OCI-LY1 (cell line): ENCODE data around the gene MAGI2.

Experiments
- H2AFZ ChIP-seq: fragments of 200-600 bp; sonication (generic), shearing (Covaris generic); 2 replicates; pipeline ENCODE4 v1.6.0; 2014; ENCODE audit warnings: antibody characterized with exemption, mild to moderate bottlenecking, low read length
- H3F3A ChIP-seq: fragments of 200-600 bp; sonication (generic), shearing (Covaris generic); 2 replicates; pipeline ENCODE4 v1.6.0; 2014; ENCODE audit warnings: mild to moderate bottlenecking, antibody characterized with exemption, low read length, moderate library complexity; ENCODE audit not compliant: insufficient read depth
- H3K27ac ChIP-seq: fragments of 200-600 bp; sonication (generic); 2 replicates; pipeline ENCODE4 v1.5.1; 2014; ENCODE audit warnings: low read length, mixed run types, mild to moderate bottlenecking, low read depth; ENCODE audit not compliant: poor library complexity, severe bottlenecking
- H3K27me3 ChIP-seq: fragments of 200-600 bp; sonication (generic); 2 replicates; pipeline ENCODE4 v1.6.0; 2014; ENCODE audit warnings: antibody characterized with exemption, mild to moderate bottlenecking, low read length, moderate library complexity; ENCODE audit not compliant: insufficient read depth
- H3K36me3 ChIP-seq: fragments of 200-600 bp; sonication (generic); 2 replicates; pipeline ENCODE4 v1.6.1; 2014; ENCODE audit warnings: mild to moderate bottlenecking, antibody characterized with exemption, low read length, moderate library complexity, mixed read lengths; ENCODE audit not compliant: insufficient read depth
- H3K4me1 ChIP-seq: fragments of 200-600 bp; sonication (generic); 2 replicates; pipeline ENCODE4 v1.5.1; 2014; ENCODE audit warnings: mild to moderate bottlenecking, low read length, moderate library complexity; ENCODE audit not compliant: insufficient read depth, severe bottlenecking
- H3K4me2 ChIP-seq: fragments of 200-600 bp; sonication (generic), shearing (Covaris generic); 2 replicates; pipeline ENCODE4 v1.6.1; 2014; ENCODE audit warnings: low read length
- H3K4me3 ChIP-seq: fragments of 200-600 bp; sonication (generic); 2 replicates; pipeline ENCODE4 v1.5.1; 2014; ENCODE audit warnings: low read length, low read depth, mild to moderate bottlenecking, mixed read lengths; ENCODE audit not compliant: poor library complexity, severe bottlenecking
- H3K79me2 ChIP-seq: fragments of 200-600 bp; shearing (Covaris generic); 2 replicates; pipeline ENCODE4 v1.6.1; 2016; ENCODE audit warnings: mixed run types, low read length, mixed read lengths; ENCODE audit not compliant: insufficient read depth
- H3K9ac ChIP-seq: fragments of 200-600 bp; sonication (generic), shearing (Covaris generic); 2 replicates; pipeline ENCODE4 v1.6.1; 2014; ENCODE audit warnings: mild to moderate bottlenecking, low read length, mixed read lengths
- H3K9me2 ChIP-seq: fragments of 200-600 bp; sonication (generic), shearing (Covaris generic); 2 replicates; pipeline ENCODE4 v1.6.1; 2014; ENCODE audit warnings: low read depth, mild to moderate bottlenecking, low read length, mixed read lengths
- H3K9me3 ChIP-seq: fragments of 200-600 bp; shearing (Covaris generic); 2 replicates; pipeline ENCODE4 v1.6.1; 2014; ENCODE audit warnings: low read length, mixed read lengths
- H4K20me1 ChIP-seq: fragments of 200-600 bp; sonication (generic), shearing (Covaris generic); 2 replicates; pipeline ENCODE4 v1.6.0; 2016; ENCODE audit warnings: mild to moderate bottlenecking, low read length; ENCODE audit not compliant: insufficient read depth
- EZH2 ChIP-seq: fragments of 200-600 bp; sonication (generic), shearing (Covaris generic); IDR thresholded peaks from 2 replicates; pipeline ENCODE4 v1.8.0; 2017; ENCODE audit warnings: borderline replicate concordance, mixed run types, mild to moderate bottlenecking, antibody characterized with exemption, low read length, moderate library complexity, mixed read lengths
- TF ChIP-seq, protein P1 (sequence below): fragments of 200-600 bp; sonication (generic), shearing (Covaris generic); IDR thresholded peaks from 2 replicates; pipeline ENCODE4 v1.5.1; 2017; ENCODE audit warnings: mild to moderate bottlenecking, antibody characterized with exemption, low read length, moderate library complexity, mixed read lengths

MAGI2 gene

DNA sequence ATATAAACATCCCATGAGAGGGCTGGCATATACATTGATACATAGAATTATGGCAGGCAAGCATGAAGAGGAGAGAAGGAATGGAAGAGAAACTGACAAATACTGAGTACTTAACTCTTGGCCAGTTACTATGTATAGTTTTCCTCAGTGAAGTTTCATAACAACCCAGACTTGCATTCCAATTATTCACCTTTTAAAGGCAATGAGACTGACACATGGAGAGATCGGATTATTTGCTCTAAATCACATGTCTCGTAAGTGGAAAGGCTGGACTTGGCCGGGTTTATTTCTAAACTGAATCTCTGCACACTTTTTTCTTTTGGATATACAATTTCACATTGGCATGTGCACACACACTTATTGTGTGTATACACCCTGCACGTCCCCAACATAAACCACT, 1106.6 kb downstream of the MAGI2 start:
- Histone ChIP-seq H4K20me1 (0 out of 2 replicates have a peak, but pooled peaks cover 2% of the 10 kb centered on the region), H3K9me3 (no peaks in the 10 kb centered on the region), H3K4me3 (no peak overlapping the region), H3K4me2 (no peak overlapping the region), H3K4me1 (no peaks in the 10 kb centered on the region), H3K36me3 (no peaks in the 10 kb centered on the region), H3F3A (no peaks in the 10 kb centered on the region), H3K27ac (no peak overlapping the region), H2AFZ (no peak overlapping the region), H3K79me2 (no peaks in the 10 kb centered on the region), H3K27me3 (no peaks in the 10 kb centered on the region), H3K9ac (no peak overlapping the region), H3K9me2 (no peaks in the 10 kb centered on the region)
- TF ChIP-seq, protein P1, sequence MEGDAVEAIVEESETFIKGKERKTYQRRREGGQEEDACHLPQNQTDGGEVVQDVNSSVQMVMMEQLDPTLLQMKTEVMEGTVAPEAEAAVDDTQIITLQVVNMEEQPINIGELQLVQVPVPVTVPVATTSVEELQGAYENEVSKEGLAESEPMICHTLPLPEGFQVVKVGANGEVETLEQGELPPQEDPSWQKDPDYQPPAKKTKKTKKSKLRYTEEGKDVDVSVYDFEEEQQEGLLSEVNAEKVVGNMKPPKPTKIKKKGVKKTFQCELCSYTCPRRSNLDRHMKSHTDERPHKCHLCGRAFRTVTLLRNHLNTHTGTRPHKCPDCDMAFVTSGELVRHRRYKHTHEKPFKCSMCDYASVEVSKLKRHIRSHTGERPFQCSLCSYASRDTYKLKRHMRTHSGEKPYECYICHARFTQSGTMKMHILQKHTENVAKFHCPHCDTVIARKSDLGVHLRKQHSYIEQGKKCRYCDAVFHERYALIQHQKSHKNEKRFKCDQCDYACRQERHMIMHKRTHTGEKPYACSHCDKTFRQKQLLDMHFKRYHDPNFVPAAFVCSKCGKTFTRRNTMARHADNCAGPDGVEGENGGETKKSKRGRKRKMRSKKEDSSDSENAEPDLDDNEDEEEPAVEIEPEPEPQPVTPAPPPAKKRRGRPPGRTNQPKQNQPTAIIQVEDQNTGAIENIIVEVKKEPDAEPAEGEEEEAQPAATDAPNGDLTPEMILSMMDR, result no peak
- TF ChIP-seq EZH2, result no peak

- Histone ChIP-seq H3K9me3 (no peaks in the 10 kb centered on the region), H3F3A (no peaks in the 10 kb centered on the region)
Measured at GRCh38 chr7:78345979-78346378, 1107.5 kb downstream of the MAGI2 start.

DNA sequence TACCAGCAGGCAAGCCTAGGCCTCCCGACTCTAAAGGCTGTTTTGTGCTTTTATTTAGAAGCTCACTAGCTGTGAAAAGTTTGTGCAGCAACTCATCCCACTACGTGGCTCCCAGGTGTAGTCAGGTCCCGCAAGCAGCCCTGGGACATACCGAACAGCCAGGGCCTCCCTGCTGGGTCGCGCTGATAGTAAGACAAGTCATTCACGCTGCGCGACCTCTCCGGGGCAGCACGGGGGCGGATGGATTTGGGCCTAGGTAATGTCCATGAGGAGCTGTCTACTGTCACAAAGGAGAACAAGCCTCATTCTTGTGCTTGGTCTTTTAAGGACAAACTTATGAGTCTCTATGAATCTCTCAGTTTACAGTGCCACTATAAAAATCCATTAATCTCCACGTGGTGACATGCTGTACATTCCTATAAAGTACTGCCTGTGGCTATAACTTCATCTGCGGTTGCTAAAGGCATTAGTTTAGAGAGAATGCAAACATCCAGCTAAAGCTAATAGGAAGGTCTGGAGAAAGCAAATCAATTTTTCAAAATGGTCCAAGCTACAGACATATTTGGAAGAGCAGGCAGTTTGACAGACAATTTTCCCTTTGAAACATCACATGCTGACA, 1108.1 kb downstream of the MAGI2 start:
- Histone ChIP-seq H3K9me2 (no peaks in the 10 kb centered on the region), H3K79me2 (no peaks in the 10 kb centered on the region), H4K20me1 (0 out of 2 replicates have a peak, but pooled peaks cover 2% of the 10 kb centered on the region), H3K4me1 (no peaks in the 10 kb centered on the region), H3K9me3 (no peaks in the 10 kb centered on the region), H3K4me2 (no peak overlapping the region), H3K36me3 (no peaks in the 10 kb centered on the region), H3K27me3 (no peaks in the 10 kb centered on the region), H3K27ac (no peak overlapping the region), H3K4me3 (no peak overlapping the region), H3K9ac (no peak overlapping the region), H2AFZ (no peak overlapping the region), H3F3A (no peaks in the 10 kb centered on the region)
- TF ChIP-seq EZH2, result no peak
- TF ChIP-seq, protein P1, result no peak

More at GRCh38 chr7:78345979-78346378, 1107.5 kb downstream of the MAGI2 start:
- H3K27ac ChIP-seq, result no peak overlapping the region
- H3K9me2 ChIP-seq, result no peaks in the 10 kb centered on the region
- no peaks in the 10 kb centered on the region for H3K79me2 ChIP-seq
- no peaks in the 10 kb centered on the region for H3K4me1 ChIP-seq
- no peaks in the 10 kb centered on the region for H3K36me3 ChIP-seq
- H3K27me3 ChIP-seq, result no peaks in the 10 kb centered on the region
- H3K9ac ChIP-seq, result no peak overlapping the region
- no peak overlapping the region for H3K4me2 ChIP-seq
- no peak overlapping the region for H3K4me3 ChIP-seq
- TF ChIP-seq, protein P1, result no peak
- TF ChIP-seq EZH2, result no peak
- no peak overlapping the region for H2AFZ ChIP-seq
- H4K20me1 ChIP-seq, result 0 out of 2 replicates have a peak, but pooled peaks cover 2% of the 10 kb centered on the region
